GM19035 (cell line): ENCODE measurements around the gene TIMM17A.
"Not testable (repeated sequence)": the region's sequence is repeated elsewhere in the genome, so short reads cannot be mapped to it uniquely, and the experiment has no call there.

ENCODE experiments used
- ATAC-seq: cut with Tn5 transposase; IDR thresholded peaks from one replicate; pipeline ENCODE4 v1.9.1; 2021; ENCODE audit not compliant: unreplicated experiment

Gene TIMM17A

GRCh38 chr1:201939574-201939973 lies 15.7 kb upstream of the TIMM17A start:
- no peak for ATAC-seq

- ATAC-seq: not testable (repeated sequence)
Measured at GRCh38 chr1:201940316-201940715, 15.0 kb upstream of the TIMM17A start.

- no peak for ATAC-seq
Measured at GRCh38 chr1:201941420-201942128, 13.7 kb upstream of the TIMM17A start.

- ATAC-seq: no peak
Measured at GRCh38 chr1:201942129-201942495, 13.2 kb upstream of the TIMM17A start.

- no peak for ATAC-seq
Measured at GRCh38 chr1:201944002-201944401, 11.3 kb upstream of the TIMM17A start.

GRCh38 chr1:201944639-201945038 lies 10.7 kb upstream of the TIMM17A start:
- ATAC-seq: no peak

- ATAC-seq: no peak
Measured at GRCh38 chr1:201945157-201945556, 10.1 kb upstream of the TIMM17A start.

GRCh38 chr1:201945863-201946223 lies 9.5 kb upstream of the TIMM17A start:
- ATAC-seq: no peak

- ATAC-seq: no peak
Measured at GRCh38 chr1:201946224-201946908, 8.9 kb upstream of the TIMM17A start, which contains the start of gene LMOD1. Gene LMOD1, minus strand, starts transcription at chr1:201946548. Its CDS starts 208 bp downstream, at chr1:201946340.

- no peak for ATAC-seq
Measured at GRCh38 chr1:201947697-201948008, 7.7 kb upstream of the TIMM17A start.

- no peak for ATAC-seq
Measured at GRCh38 chr1:201949491-201949890, 5.8 kb upstream of the TIMM17A start.

- no peak for ATAC-seq
Measured at GRCh38 chr1:201954263-201955008, 867 bp upstream of the TIMM17A start.

- peak; percentile 41 for ATAC-seq
Measured at GRCh38 chr1:201955729-201956143, 433 bp downstream of the TIMM17A start.

- no peak for ATAC-seq
Measured at GRCh38 chr1:201958348-201958747, 3.0 kb downstream of the TIMM17A start.

GRCh38 chr1:201962382-201962781 lies 7.1 kb downstream of the TIMM17A start:
- not testable (repeated sequence) for ATAC-seq

GRCh38 chr1:201964261-201964660 lies 9.0 kb downstream of the TIMM17A start:
- ATAC-seq: no peak

- no peak for ATAC-seq
Measured at GRCh38 chr1:201966171-201966570, 10.9 kb downstream of the TIMM17A start.

- ATAC-seq: no peak
Measured at GRCh38 chr1:201968202-201968925, 13.1 kb downstream of the TIMM17A start.

GRCh38 chr1:201970334-201971159 lies 15.2 kb downstream of the TIMM17A start:
- no peak for ATAC-seq

- ATAC-seq: peak; percentile 81
Measured at GRCh38 chr1:201982082-201982622, 26.8 kb downstream of the TIMM17A start.
